Thyroid gland (tissue), 4 donors: ENCODE data around the gene RASA3. TPM values are rescaled to one million over a fixed set of nuclear protein-coding genes. Genes with fewer than 3 reads are reported as not detected.
A peak's percentile ranks its signal among the peaks of the same experiment; 100 is the strongest.

Source experiments
- DNase-seq, 2 donors: peaks; one replicate each; pipeline ENCODE4 v3.0.0-alpha.2; 2019
- H3K27ac ChIP-seq, 3 donors: fragments of 200-600 bp; sonication (generic); 1 replicate in 2 of 3; 2 replicates in 1 of 3; pipeline ENCODE4 v1.5.1; 2016 to 2019; ENCODE audit warnings: mild to moderate bottlenecking in 1 of 3, moderate library complexity in 1 of 3
- H3K27me3 ChIP-seq: fragments of 200-600 bp; sonication (generic); one replicate; pipeline ENCODE4 v1.5.1; 2019
- H3K36me3 ChIP-seq, 2 donors: fragments of 200-600 bp; sonication (generic); one replicate each; pipeline ENCODE4 v1.5.1; 2016 to 2019
- H3K4me1 ChIP-seq, 2 donors: fragments of 200-600 bp; sonication (generic); one replicate each; pipeline ENCODE4 v1.5.1; 2017 to 2019
- H3K4me3 ChIP-seq, 3 donors: fragments of 200-600 bp; sonication (generic); replicated peaks in 1 of 3; 1 replicate in 2 of 3; 2 replicates in 1 of 3; pipeline ENCODE4 v1.5.1; 2016; ENCODE audit warnings: mild to moderate bottlenecking in 1 of 3
- H3K9me3 ChIP-seq: fragments of 200-600 bp; sonication (generic); one replicate; pipeline ENCODE4 v1.5.1; 2017
- CTCF ChIP-seq, 6 experiments: fragments of 200-600 bp in 3 of 6; fragments of 450-650 bp in 3 of 6; sonication (generic) in 3 of 6; IDR thresholded peaks; one replicate each; pipeline ENCODE4 v1.5.1; 2016 to 2019; ENCODE audit warnings: antibody characterized with exemption in 6 of 6, mild to moderate bottlenecking in 2 of 6, inconsistent platforms in 1 of 6, moderate library complexity in 1 of 6
- POLR2A ChIP-seq, 2 donors: fragments of 450-650 bp; IDR thresholded peaks; one replicate each; pipeline ENCODE4 v1.6.1; 2017; ENCODE audit warnings: antibody characterized with exemption in 2 of 2, mild to moderate bottlenecking in 2 of 2, moderate library complexity in 1 of 2
- WGBS, 2 donors: methylation state at CpG; one replicate each; pipeline ENCODE4 v1.1.5; 2017; 5-methylcytosine and 5-hydroxymethylcytosine counted together
- intact Hi-C: fragments of 100-400 bp; cut with DNase I; formaldehyde crosslinking; loops from one replicate; pipeline ENCODE4 v1.15.1; 2023
- total RNA-seq, 4 donors: library from RNA; depleted of rRNA; stranded (reverse); fragments of >200 nt; gene quantifications; one replicate each; pipeline ENCODE4 v1.2.3, GENCODE V29; 2016

RASA3 gene
- total RNA-seq, 4 donors from 2014 or later = 22.3 to 32.3 (median 25.5) TPM

GRCh38 chr13:114027046-114027715, 105.2 kb downstream of the RASA3 start:
- TF ChIP-seq POLR2A (IDR thresholded peaks at IDR 0.05) (no peak), CTCF (IDR thresholded peaks at IDR 0.05) (no peak)
- H3K36me3 ChIP-seq = no peaks in the 10 kb centered on the region
- peaks cover 5 to 12% of the 10 kb centered on the region in 2 donors for H3K4me1 ChIP-seq
- no peak for DNase-seq
- H3K9me3 ChIP-seq = no peaks in the 10 kb centered on the region
- H3K27me3 ChIP-seq = no peaks in the 10 kb centered on the region
- no peak overlapping the region for H3K4me3 ChIP-seq
- WGBS, 2 donors = 69 to 78% methylated on average over 21 of the region's 21 CpGs
- intact Hi-C loops = no loop called here
- H3K27ac ChIP-seq = peak overlapping the region in 1 of 3 donors; percentile 28

DNA sequence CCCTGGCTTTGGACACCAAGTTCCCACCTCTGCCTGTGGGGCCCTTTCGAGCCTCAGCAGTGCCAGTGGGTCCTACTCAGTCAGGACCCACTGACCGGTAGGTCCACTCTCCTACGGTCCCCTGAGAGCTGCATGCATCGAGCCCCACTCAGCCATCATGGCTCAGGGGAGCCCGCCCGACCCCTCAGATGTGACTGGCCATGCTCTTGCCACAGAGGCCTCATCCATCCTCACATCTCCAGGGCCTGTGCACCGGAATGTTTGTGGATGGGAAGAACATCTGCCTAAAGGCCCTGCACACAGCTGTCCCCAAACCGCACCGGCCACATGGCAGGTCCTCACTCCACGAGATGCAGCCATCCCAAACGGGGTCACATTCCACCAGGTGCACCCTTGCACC, 105.9 kb downstream of the RASA3 start:
- intact Hi-C loops = no loop called here

GRCh38 chr13:114025714-114026431, 106.5 kb downstream of the RASA3 start:
- peaks cover 5 to 12% of the 10 kb centered on the region in 2 donors for H3K4me1 ChIP-seq
- WGBS, 2 donors = 77 to 86% methylated on average over 25 of the region's 25 CpGs
- no peak for TF ChIP-seq CTCF (IDR thresholded peaks at IDR 0.05)
- intact Hi-C loops = no loop called here
- no peaks in the 10 kb centered on the region for H3K9me3 ChIP-seq
- no peak overlapping the region for H3K27ac ChIP-seq
- DNase-seq = no peak
- no peaks in the 10 kb centered on the region for H3K27me3 ChIP-seq
- H3K36me3 ChIP-seq = peaks cover 0 to 4% of the 10 kb centered on the region in 2 donors
- no peak overlapping the region for H3K4me3 ChIP-seq

More for the DNA sequence above, 105.9 kb downstream of the RASA3 start:
- TF ChIP-seq POLR2A (IDR thresholded peaks at IDR 0.05) (no peak), CTCF (IDR thresholded peaks at IDR 0.05) (no peak)
- H3K4me1 ChIP-seq = peaks cover 5 to 12% of the 10 kb centered on the region in 2 donors
- no peaks in the 10 kb centered on the region for H3K9me3 ChIP-seq
- no peak overlapping the region for H3K27ac ChIP-seq
- DNase-seq = no peak
- 89 to 93% methylated on average over 8 to 11 of the region's 11 CpGs for WGBS, 2 donors
- H3K36me3 ChIP-seq = no peaks in the 10 kb centered on the region
- no peak overlapping the region for H3K4me3 ChIP-seq
- no peaks in the 10 kb centered on the region for H3K27me3 ChIP-seq

GRCh38 chr13:114025405-114025713, 107.1 kb downstream of the RASA3 start:
- Histone ChIP-seq H3K27me3 (no peaks in the 10 kb centered on the region), H3K9me3 (no peaks in the 10 kb centered on the region), H3K36me3 (peaks cover 0 to 6% of the 10 kb centered on the region in 2 donors), H3K4me1 (peaks cover 5 to 12% of the 10 kb centered on the region in 2 donors), H3K27ac (no peak overlapping the region), H3K4me3 (no peak overlapping the region)
- 91 to 95% methylated on average over 2 to 4 of the region's 4 CpGs for WGBS, 2 donors
- intact Hi-C loops = no loop called here
- TF ChIP-seq CTCF (IDR thresholded peaks at IDR 0.05) = no peak
- no peak for DNase-seq
